A549 treated with dexamethasone at 1 μM for 4 hours (cell line): ENCODE results near the gene THOC7. TPM values are rescaled to one million over a fixed set of nuclear protein-coding genes. Genes with fewer than 3 reads are reported as not detected.

ENCODE experiments used
- total RNA-seq: library from RNA; stranded (reverse); fragments of 200-300 nt; extraction: Qiagen RNA extraction; gene quantifications from 5 replicates; pipeline ENCODE4 v1.2.3, GENCODE V29; 2022

The THOC7 gene
- total RNA-seq = 58.2 to 74.4 TPM (median 59.3 TPM) in 5 replicates

GRCh38 chr3:63863150-63864007, at the start of gene THOC7, which contains the start of gene ATXN7:
Gene THOC7 (minus strand): TSS chr3:63863805. CDS start chr3:63863790, 15 bp downstream.
Gene ATXN7 (plus strand): TSS chr3:63863867. CDS start chr3:63912599, 48,732 bp downstream.

DNA sequence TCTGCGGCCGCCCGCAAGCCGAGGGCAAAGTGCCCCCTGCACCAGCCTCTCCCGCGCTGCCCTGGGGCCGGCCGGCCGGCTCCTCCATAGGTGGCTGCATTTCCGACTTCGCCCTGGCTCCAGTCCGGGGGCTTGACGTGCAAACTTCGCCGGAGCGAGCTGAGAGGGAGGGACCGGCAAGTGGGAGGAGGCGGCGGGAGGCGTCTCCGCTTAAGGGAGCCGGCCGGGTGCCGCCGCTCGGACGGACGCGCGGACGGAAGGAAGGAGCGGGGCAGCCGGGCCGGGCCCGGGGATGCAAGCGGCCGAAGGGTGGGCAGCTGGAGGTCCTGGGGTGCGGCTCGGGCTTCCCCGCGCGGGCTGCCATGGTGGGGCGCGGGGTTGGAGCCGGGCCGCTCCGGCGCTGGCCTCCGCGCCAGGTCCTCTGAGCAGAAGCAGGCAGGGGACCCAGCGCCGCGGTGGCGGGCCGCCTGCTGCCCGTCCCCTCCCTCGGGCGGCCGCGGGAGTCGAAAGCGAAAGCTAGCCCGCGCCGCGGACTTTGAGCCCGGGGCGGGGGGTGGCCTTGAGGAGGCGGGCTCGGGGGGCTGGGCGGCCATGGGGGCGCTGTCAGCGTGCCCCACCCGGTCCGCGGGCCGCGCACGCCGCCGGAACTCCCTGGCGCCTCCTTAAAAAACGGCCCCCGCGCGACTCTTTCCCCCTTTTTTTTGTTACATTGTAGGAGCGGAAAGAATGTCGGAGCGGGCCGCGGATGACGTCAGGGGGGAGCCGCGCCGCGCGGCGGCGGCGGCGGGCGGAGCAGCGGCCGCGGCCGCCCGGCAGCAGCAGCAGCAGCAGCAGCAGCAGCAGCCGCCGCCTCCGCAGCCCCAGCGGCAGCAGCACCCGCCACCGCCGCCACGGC, 48.5 kb upstream of the THOC7 start, which contains the start of gene SCAANT1:
TSS of gene SCAANT1 (minus strand) at position 511 of the 895 bp plus-strand sequence.

DNA sequence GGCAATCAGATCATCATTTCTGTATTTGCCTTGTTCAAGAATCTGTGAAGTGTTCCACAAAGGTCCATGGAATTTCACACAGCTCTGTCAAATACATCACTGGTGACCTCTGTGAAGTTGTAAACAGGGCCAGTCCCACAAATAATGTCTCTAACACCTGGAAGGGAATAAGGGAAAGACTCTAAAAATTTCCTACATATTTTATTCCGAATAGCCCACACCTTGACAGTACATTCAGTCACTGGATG, 44.5 kb downstream of the THOC7 start, which contains the start of gene C3orf49:
TSS of gene C3orf49 (plus strand) at position 149 of the 248 bp plus-strand sequence. CDS start 173 bp downstream, outside the sequence.

Other genes with a start within 250 kb of the THOC7 start
- gene SNTN, start 211.1 kb downstream of the THOC7 start, total RNA-seq = not detected in 5 replicates
- not detected in 5 replicates for gene C3orf49, start 44.5 kb downstream of the THOC7 start, total RNA-seq
- 4.2 to 7.9 TPM (median 6.2 TPM) in 5 replicates for gene ATXN7, start 62 bp upstream of the THOC7 start, total RNA-seq
- gene SCAANT1, start 48.6 kb upstream of the THOC7 start, total RNA-seq = not detected in 5 replicates
- 76.7 to 87.8 TPM (median 79.7 TPM) in 5 replicates for gene PSMD6, start 159.7 kb upstream of the THOC7 start, total RNA-seq